NB4 (cell line): Measurements from ENCODE around the gene EIF3D.

Source experiments
- DNase-seq: peaks from one replicate; pipeline ENCODE4 v3.0.0; 2010; ENCODE audit warnings: low read depth
- H3K4me3 ChIP-seq: one replicate; pipeline ENCODE4 v1.5.1; 2011; ENCODE audit warnings: mild to moderate bottlenecking, low read depth, low read length, moderate library complexity
- CTCF ChIP-seq: IDR thresholded peaks from one replicate; pipeline ENCODE4 v1.5.1; 2012; ENCODE audit warnings: low read depth, low read length
- MAX ChIP-seq: IDR thresholded peaks from 2 replicates; pipeline ENCODE4 v1.6.1; 2011; ENCODE audit warnings: low read depth, low read length
- MYC ChIP-seq: IDR thresholded peaks from 2 replicates; pipeline ENCODE4 v1.6.1; 2011; ENCODE audit warnings: low read depth, low read length
- POLR2A ChIP-seq: IDR thresholded peaks from 2 replicates; pipeline ENCODE4 v1.6.1; 2011; ENCODE audit warnings: mild to moderate bottlenecking; ENCODE audit not compliant: insufficient read length; ENCODE audit errors: extremely low read depth

EIF3D gene

GRCh38 chr22:36463783-36464184, 65.2 kb downstream of the EIF3D start:
- TF ChIP-seq POLR2A, result no peak
- no peak for TF ChIP-seq MYC
- no peak for TF ChIP-seq MAX
- no peak for TF ChIP-seq CTCF
- no peak overlapping the region for H3K4me3 ChIP-seq
- DNase-seq, result no peak

- TF ChIP-seq CTCF (no peak), MYC (no peak), POLR2A (no peak), MAX (no peak)
- no peak overlapping the region for H3K4me3 ChIP-seq
- DNase-seq, result no peak
Measured at GRCh38 chr22:36461665-36462649, 67.0 kb downstream of the EIF3D start.
